HG02642 (cell line): ENCODE measurements around the gene WDR64.

Experiments
- ATAC-seq: cut with Tn5 transposase; IDR thresholded peaks from one replicate; pipeline ENCODE4 v1.9.1; 2021; ENCODE audit warnings: mild to moderate bottlenecking; ENCODE audit not compliant: unreplicated experiment, poor library complexity

Gene WDR64

DNA sequence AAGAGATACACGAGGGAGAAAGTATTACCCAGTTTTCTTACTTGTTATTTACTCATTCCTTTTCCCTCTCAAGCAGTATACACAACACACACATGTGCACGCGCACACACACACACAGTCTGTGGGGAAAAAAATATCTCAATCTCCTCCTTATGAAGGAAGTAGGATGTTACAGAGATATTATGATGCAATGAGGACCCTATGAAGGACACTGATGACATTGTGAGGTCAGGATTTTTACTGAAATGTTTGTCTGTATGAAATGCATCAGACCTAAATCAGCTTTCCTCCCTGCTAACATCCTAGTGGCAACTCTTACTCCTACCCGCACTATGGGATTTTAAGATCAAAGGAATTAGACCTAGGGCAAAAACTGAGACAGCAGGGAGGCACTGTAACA lies at the start of gene WDR64:
TSS of gene WDR64 (plus strand) at position 270 of the 400 bp plus-strand sequence. CDS start 204 bp downstream, outside the sequence.
- no peak for ATAC-seq

DNA sequence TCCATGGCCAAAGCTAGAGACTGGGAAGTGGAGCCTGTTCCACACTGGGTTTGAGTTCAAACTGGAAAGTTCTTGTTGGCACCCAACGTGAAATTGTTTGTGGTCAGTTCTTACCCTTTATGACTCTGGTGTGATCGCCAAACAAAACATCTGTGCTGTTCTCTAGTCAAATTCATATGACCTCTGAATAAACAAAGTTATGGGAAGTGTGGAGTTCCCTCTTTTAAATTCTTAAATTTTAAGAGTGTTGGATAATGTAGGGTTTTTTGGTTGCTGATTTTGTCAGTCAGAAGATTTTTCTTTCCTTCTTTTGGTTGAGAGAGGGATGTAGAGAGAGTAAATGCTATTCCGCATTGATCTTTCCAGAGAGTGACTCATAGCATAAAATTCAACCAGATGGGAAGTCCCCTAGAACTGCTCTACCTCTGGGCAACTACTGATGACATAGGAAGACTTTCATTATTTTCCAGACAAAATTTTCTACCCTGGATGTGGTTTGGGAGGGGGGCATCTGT lies 48.3 kb upstream of the WDR64 start:
- ATAC-seq = no peak

DNA sequence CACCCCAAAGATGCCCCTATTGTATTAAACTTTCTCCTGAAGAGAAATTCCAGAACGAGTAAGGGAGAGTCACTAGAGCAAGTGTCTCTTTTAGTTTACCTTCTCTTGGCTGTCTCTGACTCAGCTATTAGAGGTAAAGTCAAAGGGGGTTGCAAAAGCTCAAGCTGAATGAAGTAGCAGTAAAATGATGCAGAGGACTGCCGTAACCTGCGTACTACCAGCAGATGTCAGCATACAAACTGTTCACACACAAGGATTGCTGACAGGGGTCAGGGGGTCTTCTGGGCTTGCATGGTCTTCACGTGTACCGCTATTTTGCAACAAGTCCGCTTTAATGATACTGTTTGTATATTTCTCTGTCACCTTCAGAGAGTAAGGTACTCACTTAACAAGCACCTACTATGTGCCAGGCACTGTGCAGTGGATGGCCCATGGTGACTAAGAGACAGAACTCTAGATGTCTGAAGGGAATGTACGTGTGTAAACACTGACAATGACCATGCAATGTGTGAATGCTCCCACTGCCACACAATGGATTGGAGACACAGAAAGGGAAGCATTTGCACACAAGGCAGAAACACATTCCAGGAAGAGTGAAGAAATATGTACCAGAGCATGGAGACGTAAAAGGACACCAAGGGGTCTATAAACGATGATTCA lies 46.8 kb upstream of the WDR64 start:
- ATAC-seq = no peak

DNA sequence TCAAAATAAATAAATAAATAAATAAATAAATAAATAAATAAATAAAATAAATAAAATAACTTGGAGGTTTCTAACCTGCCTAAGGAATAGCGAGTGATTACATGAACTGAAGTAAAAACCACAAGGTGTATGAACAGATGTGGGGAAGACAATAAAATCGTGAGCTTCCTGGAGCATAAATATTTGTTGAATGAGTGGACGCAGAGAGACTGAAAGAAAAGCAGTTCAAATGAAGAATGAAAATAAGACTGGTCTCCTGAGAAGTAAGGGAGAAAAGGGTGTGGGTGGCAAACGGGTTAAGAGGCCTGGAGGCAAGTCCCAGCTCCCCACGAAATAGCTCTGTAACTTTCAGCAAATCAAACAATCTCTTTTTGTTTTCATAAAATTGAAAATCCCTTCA lies 45.5 kb upstream of the WDR64 start:
- no peak for ATAC-seq

DNA sequence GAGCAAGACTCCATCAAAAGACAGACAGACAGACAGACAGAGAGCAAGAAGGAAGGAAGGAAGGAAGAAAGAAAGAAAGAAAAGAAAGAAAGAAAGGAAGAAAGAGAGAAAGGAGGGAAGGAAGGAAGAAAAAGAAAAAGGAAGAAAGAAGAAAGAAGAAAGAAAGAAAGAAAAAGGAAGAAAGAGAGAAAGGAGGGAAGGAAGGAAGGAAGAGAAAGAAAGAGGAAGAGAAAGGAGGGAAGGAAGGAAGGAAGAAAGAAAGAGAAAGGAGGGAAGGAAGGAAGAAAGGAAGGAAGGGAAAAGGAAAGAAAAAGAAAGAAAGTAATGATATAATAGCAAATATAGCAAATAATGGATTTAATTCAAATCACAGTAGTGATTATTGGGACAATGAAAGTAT lies 44.6 kb upstream of the WDR64 start:
- ATAC-seq = no peak

DNA sequence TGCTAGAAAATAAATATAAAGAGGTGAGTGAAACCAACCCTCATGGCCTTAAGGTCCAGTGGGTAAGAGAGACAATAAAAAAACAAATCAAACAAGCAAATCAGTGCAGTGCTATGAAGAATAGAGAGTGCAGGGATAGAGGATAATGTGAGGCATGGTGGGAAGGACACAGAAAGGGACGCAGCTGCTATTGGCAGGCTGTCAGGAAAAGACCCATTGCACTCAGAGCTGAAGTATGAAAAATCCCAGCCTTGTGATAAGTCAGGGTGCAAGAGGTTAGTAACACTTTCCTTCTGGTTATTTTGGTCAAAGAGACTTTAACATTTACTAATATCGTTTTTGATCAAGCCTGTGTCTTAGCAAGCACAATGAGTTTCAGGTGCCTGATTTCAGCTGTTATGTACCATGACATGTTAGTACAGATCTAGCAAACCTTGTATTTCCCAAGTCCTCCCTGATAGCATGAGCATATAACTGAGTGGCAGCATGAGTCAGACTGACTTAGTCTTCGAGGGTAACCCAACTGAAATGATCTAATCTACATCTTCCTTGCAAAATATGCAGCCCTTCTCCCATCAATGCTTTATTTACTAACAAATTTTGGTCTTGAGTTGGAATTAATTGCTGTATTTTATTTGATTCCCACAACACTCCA lies 43.6 kb upstream of the WDR64 start:
- no peak for ATAC-seq

DNA sequence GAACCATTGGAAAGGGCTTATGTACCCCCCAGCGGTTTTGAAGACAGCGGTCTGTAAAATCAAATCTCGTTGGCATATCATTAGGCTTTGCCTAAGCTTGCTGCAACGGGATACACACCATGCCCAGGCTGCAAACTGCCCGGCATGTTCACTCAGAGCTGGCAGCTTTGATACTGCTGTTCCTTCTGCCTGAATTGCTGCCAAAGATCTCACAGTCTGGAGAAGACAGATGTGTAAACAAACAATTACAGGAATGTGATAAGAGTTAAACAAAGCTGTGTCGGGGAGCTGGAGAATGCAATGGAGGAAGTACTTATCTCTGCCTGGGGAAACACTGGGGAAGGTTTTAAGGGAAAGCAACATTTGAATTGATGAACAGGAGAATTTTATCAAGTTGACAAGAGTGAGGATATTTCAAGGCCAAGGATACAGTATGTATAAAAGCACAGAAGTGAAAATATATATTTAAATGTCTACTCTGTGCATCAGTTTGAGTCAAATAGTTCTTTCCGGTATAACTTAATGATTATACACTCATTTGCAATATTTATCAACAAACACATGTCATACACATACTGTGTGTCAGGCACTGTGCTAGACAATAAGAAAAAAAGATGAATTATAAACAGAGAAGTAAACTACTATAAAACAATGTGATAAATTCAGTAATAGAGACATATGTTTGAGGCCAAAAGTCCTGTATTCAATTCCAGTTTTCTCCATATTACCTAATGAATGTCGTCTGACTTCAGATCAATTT lies 41.8 kb upstream of the WDR64 start:
- ATAC-seq = no peak

DNA sequence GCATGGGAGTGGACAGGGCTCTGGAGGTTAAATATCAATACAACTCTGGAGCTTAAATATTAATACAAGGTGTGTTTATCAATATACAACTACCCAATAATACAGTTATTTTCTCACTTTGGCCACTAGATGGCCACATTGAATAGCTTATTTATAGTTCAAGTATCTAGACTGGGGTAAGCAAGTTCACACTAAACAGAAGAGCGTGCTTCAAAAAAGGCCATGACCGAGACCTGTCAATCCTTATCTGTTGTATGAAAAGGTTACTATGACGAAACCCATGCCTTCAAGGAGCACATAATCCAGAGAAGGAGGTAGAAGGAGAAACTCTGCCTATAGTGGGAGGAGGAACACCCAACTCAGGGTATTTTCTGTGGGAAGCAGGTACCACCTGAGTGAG lies 41.0 kb upstream of the WDR64 start:
- peak; percentile 87 for ATAC-seq

DNA sequence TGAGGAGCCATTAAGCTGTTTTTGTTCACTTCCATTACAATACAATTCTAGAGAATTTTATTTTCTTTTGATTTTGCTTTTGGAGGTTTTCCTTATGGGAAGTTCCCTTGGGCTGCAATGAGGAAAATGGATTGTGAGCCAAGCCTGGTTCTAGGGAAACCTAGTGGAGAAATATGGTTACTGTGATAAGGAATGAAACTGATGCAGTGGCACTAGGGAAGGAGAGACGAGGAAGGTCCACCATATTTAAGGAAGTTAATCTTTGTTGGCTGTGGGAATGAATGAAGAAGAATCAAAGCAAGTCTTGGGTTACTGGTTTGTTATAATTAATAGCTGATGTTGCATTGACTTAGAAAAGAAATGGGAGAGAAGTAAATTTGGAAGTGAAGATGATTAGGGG lies 40.3 kb upstream of the WDR64 start:
- no peak for ATAC-seq

DNA sequence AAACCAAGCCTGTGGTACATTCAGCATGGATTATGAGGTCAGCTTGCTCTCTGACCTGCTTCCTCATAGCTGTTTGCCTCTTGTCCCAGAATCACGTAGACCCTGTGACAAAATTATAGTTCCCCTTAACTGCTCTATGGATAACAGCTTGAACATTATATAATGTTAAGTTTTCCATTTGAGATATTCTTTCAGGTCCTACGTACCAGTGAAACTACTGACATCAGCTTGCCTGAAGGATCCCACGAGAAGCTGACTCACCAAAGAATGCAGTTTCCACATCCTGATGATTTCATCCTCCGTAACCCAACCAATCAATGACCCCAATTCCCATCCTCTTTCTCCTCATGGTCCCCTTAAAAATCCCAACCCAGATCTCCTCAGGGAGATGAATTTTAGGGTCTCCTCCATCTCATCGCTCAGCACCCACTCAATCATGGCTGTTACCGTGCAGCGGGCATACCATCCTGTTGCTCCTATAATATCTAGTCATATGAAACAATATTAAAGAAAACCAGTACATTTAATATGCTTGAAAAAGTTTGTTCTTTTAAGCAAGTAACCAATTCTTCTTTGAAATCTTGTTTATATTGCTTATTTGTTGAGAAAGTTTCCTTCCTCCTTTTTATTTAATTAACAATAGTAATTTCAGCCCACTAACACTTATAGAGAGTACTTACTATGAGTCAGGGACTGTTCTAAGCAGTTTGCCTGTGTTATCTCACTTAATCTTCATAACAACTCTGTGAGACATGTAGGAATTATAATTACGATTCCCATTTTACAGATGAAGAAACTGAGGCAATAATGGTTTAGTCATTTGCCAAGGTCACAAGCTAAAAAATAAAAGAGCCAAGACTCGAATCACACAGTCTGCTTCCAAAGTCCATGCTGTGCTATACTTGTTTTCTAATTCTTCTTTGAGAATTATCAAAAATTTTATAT lies 39.3 kb upstream of the WDR64 start:
- no peak for ATAC-seq

DNA sequence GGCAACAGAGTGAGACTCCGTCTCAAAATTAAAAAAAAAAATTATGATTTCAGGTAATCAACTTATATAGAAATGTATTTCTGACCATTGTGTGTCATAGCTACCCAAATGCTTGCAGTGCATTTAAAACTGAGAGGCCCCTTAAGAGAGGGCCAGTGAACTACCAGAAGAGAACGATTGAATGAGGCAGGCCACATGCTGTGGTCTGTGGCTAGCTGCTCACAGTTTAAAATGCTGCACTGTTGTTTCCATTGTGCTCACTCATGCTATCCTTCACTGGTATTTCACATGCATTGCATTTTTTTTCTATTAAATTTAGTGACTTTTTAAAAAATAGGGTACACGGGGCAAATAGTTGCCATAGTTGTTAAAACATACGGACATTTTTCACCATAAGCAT lies 37.9 kb upstream of the WDR64 start:
- no peak for ATAC-seq

DNA sequence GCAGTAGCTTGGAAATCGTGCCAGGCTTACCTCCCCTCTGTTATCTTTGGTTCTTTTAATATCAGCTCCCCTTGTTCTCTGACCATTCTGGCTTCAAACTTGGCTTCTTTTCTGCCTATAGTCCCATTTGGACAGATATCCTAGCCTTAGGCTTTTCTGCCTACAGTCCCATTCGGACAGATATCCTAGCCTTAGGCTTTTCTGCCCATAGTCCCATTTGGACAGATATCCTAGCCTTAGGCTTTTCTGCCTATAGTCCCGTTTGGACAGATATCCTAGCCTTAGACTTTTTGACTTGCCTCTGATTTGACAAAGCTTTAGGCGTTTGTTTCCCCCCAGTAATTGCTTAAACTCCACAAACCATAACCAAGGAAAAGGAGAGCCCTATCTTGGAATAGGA lies 37.5 kb upstream of the WDR64 start:
- no peak for ATAC-seq

DNA sequence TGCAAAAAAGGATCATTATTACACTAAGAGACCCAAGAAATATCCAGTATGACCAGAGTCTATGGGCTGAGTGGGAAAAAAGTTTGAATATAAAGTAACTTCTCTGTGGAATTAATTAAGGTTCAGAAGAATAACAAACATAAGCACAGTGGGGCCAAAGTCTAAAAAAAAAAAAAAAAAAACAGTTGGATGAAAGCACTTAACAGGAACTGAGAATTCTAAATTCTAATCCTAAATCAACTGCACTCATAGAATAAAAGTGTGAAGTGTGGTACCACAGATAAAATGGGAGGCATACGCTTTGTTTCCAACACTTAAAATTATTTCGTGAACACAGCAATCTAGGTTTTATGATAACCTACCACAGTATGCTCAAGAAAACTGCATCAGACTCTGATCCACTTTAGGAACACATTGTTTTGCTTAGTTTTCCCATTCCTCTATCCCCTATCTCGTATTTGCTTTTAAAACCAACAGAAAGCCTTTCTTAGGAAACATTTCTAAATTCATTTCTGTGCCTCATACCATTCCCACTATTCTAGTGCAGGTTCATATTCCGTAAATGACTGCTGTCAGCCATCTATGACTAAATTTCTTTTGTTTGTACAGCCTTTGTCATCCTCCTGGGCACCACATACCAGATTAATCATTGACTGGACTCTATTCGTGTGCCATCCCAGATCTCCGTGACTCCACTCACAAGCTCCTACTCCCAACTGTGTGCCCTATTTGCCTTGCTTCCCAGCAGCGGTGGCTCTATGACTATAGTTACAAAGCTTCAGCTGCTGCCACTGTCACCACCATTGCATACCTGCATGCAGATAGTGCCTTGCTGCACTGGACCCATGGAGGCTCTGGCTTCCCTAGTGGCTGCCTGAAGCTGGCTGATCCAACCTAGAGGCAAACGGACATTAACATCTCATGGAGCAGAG lies 36.8 kb upstream of the WDR64 start:
- no peak for ATAC-seq

DNA sequence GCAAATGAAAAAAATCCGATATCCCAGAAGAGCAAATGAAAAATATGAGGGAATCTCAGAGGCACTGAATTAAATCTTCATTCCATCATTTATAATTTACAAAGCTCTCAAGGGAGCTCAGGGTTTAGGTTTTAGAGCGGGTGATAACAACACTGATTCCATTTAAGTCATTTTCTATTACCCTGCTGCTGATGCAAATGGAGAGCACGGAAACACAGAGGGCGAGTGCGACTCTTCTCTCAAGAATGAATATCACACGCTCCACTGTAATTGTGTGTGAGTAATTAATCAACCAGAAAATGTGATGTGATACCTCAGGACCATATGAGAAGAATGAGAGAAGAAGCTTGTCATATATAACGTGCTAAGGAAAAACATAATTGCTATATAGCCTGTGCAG lies 34.7 kb upstream of the WDR64 start:
- ATAC-seq = no peak

DNA sequence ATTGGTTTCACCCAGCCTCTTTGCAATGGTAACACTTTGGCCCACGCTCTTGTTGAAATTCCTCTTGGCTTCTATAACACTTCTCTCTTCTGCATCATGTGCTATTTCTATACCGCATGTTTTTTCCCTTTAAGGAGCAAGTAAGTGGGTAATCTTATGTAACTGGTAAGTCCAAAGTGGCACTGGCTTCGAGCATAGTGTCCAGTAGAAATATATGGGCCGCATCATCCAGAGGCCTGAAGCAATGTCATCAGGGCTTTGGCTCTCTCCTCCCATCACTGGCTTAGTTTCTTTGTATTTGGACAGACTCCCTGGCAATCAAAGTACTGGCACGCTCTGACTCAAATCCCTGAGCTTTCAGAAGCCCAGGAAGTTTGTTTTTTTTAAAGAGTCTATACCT lies 29.4 kb upstream of the WDR64 start:
- no peak for ATAC-seq

DNA sequence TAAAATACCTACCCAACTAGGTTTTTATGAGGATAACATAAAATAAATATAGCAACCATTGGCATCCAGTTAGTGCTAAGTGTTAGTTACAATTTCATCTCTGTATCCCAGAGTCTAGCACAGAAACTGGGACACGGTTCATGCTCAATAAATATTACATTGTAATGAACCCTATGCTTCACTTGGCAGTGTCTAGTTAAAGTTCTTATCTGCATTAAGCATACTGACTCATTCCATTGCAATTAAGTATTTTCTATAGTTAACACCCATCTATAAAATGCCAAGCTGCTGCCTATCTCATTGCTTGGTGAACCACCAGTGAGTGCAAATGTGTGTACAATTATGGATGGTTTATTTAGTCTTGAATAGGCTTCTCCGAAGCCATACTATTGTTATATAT lies 27.1 kb upstream of the WDR64 start:
- no peak for ATAC-seq

DNA sequence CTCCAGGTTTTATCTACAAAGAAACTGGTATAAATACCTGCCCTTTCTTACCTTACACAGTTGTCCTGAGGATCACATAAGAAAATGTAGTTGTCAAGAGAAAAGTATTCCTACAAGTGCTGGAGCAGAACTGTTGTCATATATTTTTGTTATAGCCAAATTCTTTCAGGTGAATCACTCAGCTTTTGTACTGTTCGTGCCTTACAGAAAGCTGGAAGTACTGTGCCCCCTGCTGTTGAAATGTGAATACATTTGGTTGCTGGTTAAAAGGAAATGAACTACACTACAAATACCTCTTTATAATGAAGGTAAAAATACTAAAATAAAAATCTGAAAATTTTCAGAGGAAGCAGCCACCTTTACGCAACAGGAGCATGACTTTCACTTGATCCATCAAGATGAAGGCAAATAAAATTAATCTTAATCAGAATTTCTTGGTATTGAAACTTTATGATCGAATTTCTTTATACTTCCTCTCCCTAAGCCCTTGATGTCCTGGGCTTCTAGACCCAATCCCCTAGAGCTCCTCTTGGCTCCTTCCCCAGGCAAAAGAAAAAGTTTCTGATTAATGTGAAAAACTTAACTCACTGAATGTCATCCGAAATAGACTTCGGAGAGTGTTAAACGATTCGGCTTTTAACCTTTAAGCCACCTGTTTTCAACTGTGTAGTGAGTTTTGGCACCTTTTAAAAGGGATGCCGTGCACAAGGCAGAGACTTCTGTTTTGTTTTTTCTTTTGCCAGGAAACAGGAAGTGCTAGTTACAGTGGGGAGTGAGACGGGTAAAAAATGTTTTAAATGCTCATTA lies 24.4 kb upstream of the WDR64 start:
- peak; percentile 75 for ATAC-seq

DNA sequence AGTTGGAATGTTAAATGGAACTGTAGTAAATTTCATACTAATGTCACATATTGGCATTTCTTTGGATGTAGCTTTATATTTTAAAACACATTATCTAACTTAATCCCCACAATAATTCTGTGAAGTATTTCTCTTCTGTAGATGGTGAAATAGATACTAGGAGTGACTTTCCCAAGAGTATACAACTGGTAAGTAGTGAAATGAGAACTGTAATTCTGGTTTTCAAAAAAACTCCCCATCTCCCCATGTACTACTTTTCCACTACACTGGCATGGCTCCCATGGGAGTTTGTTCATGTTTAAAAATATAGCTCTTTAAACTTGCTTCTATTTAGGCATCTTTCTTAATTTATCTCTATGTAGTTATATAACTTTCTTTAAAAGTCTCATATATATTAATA lies 22.1 kb upstream of the WDR64 start:
- ATAC-seq = no peak
